ENCODE data around the gene CNTNAP5.

CNTNAP5 gene

GRCh38 chr2:124025171-124025580 lies at the start of gene CNTNAP5:
Gene CNTNAP5 (plus strand): TSS chr2:124025287. CDS start chr2:124025651, 364 bp downstream.
- no peak for DNase-seq (ENCODE audit: low read depth in 2 of 2)

GRCh38 chr2:123976054-123976648 lies 48.9 kb upstream of the CNTNAP5 start:
- no peak for DNase-seq (ENCODE audit: low read depth in 2 of 2)

- no peak for DNase-seq (ENCODE audit: low read depth in 2 of 2)
These were observed 31.3 kb upstream of the CNTNAP5 start for GRCh38 chr2:123993728-123994323.

GRCh38 chr2:123999681-124000080 lies 25.4 kb upstream of the CNTNAP5 start:
- DNase-seq (ENCODE audit: low read depth in 2 of 2) = no peak

GRCh38 chr2:124001696-124002430 lies 23.2 kb upstream of the CNTNAP5 start:
- no peak for DNase-seq (ENCODE audit: low read depth in 2 of 2)

- DNase-seq (ENCODE audit: low read depth in 2 of 2) = no peak
These were observed 6.2 kb upstream of the CNTNAP5 start for GRCh38 chr2:124018890-124019289.

- DNase-seq (ENCODE audit: low read depth in 2 of 2) = no peak
These were observed 421 bp upstream of the CNTNAP5 start for GRCh38 chr2:124024561-124025170.

- no peak for DNase-seq (ENCODE audit: low read depth in 2 of 2)
These were observed 876 bp downstream of the CNTNAP5 start for GRCh38 chr2:124025891-124026434.

- DNase-seq (ENCODE audit: low read depth in 2 of 2) = no peak
These were observed 1.4 kb downstream of the CNTNAP5 start for GRCh38 chr2:124026503-124026902.

- DNase-seq (ENCODE audit: low read depth in 2 of 2) = no peak
These were observed 2.1 kb downstream of the CNTNAP5 start for GRCh38 chr2:124027182-124027581.

GRCh38 chr2:124032799-124033198 lies 7.7 kb downstream of the CNTNAP5 start:
- DNase-seq (ENCODE audit: low read depth in 2 of 2) = no peak

GRCh38 chr2:124034265-124034664 lies 9.2 kb downstream of the CNTNAP5 start:
- no peak for DNase-seq (ENCODE audit: low read depth in 2 of 2)

GRCh38 chr2:124035001-124035400 lies 9.9 kb downstream of the CNTNAP5 start:
- no peak for DNase-seq (ENCODE audit: low read depth in 2 of 2)

GRCh38 chr2:124039032-124039431 lies 13.9 kb downstream of the CNTNAP5 start:
- no peak for DNase-seq (ENCODE audit: low read depth in 2 of 2)

GRCh38 chr2:124039762-124040291 lies 14.7 kb downstream of the CNTNAP5 start:
- no peak for DNase-seq (ENCODE audit: low read depth in 2 of 2)

GRCh38 chr2:124045894-124046293 lies 20.8 kb downstream of the CNTNAP5 start:
- DNase-seq (ENCODE audit: low read depth in 2 of 2) = no peak

- no peak for DNase-seq (ENCODE audit: low read depth in 2 of 2)
These were observed 21.2 kb downstream of the CNTNAP5 start for GRCh38 chr2:124046332-124046731.

GRCh38 chr2:124048102-124048501 lies 23.0 kb downstream of the CNTNAP5 start:
- no peak for DNase-seq (ENCODE audit: low read depth in 2 of 2)

- no peak for DNase-seq (ENCODE audit: low read depth in 2 of 2)
These were observed 23.6 kb downstream of the CNTNAP5 start for GRCh38 chr2:124048664-124049063.

GRCh38 chr2:124049136-124049535 lies 24.0 kb downstream of the CNTNAP5 start:
- DNase-seq (ENCODE audit: low read depth in 2 of 2) = no peak

GRCh38 chr2:124050833-124051497 lies 25.9 kb downstream of the CNTNAP5 start:
- no peak for DNase-seq (ENCODE audit: low read depth in 2 of 2)

- DNase-seq (ENCODE audit: low read depth in 2 of 2) = no peak
These were observed 28.7 kb downstream of the CNTNAP5 start for GRCh38 chr2:124053796-124054195.

All from stimulated activated CD4-positive, alpha-beta T cell treated with anti-CD3 and anti-CD28 coated beads, Interleukin-12 subunit alpha, Interleukin-12 subunit beta, amount 100 ng/mL, for 24 hours (primary cell).